Activated naive CD8-positive, alpha-beta T cell treated with anti-CD3 and anti-CD28 coated beads, Interleukin-2, amount 10 ng/mL, durations not matched to agents 7 days and 5 days (primary cell): ENCODE measurements around the gene KCNB1. TPM values are rescaled to one million over a fixed set of nuclear protein-coding genes. Genes with fewer than 3 reads are reported as not detected.

Source experiments
- ATAC-seq: fragments of 150-1000 bp; cut with Tn5 transposase; one replicate; pipeline ENCODE4 v1.10.0; 2021; ENCODE audit warnings: low read depth, moderate library complexity
- POLR2A ChIA-PET: fragments of 350-600 bp; sonication (Branson Sonifier 250); formaldehyde crosslinking; loops from one replicate; lab custom pipeline; 2021; ENCODE audit warnings: antibody characterized with exemption; lab: Charles Lee
- DNase-seq: peaks from one replicate; pipeline ENCODE4 v3.0.0; 2021
- H3K27ac Mint-ChIP-seq: one replicate; pipeline ENCODE4 v1.8.0; 2022; ENCODE audit warnings: mild to moderate bottlenecking, mixed read lengths
- H3K27me3 Mint-ChIP-seq: one replicate; pipeline ENCODE4 v1.8.0; 2022; ENCODE audit warnings: mild to moderate bottlenecking, moderate library complexity, mixed read lengths
- H3K36me3 Mint-ChIP-seq: one replicate; pipeline ENCODE4 v1.8.0; 2021; ENCODE audit warnings: mild to moderate bottlenecking, mixed read lengths
- H3K4me1 Mint-ChIP-seq: one replicate; pipeline ENCODE4 v1.8.0; 2021; ENCODE audit warnings: mixed read lengths
- H3K4me3 Mint-ChIP-seq: one replicate; pipeline ENCODE4 v1.8.0; 2022; ENCODE audit warnings: mild to moderate bottlenecking, moderate library complexity, mixed read lengths
- H3K9me3 Mint-ChIP-seq: one replicate; pipeline ENCODE4 v1.8.0; 2021; ENCODE audit warnings: mixed read lengths
- total RNA-seq, 2 experiments: library from RNA; stranded (reverse); gene quantifications; one replicate each; pipeline ENCODE4 v1.2.3, GENCODE V29; 2021

Gene KCNB1
- total RNA-seq, 2 experiments from 2014 or later, result 0.09 TPM; not detected in 1

GRCh38 chr20:49367113-49367512 lies 115.4 kb downstream of the KCNB1 start:
- no peaks in the 10 kb centered on the region for H3K4me1 Mint-ChIP-seq
- no peak for ATAC-seq
- no peak overlapping the region for H3K4me3 Mint-ChIP-seq
- no peak overlapping the region for H3K27ac Mint-ChIP-seq
- peaks cover 31% of the 10 kb centered on the region for H3K27me3 Mint-ChIP-seq
- no peaks in the 10 kb centered on the region for H3K36me3 Mint-ChIP-seq
- no peaks in the 10 kb centered on the region for H3K9me3 Mint-ChIP-seq
- DNase-seq, result no peak
- POLR2A ChIA-PET, result no interaction called here

DNA sequence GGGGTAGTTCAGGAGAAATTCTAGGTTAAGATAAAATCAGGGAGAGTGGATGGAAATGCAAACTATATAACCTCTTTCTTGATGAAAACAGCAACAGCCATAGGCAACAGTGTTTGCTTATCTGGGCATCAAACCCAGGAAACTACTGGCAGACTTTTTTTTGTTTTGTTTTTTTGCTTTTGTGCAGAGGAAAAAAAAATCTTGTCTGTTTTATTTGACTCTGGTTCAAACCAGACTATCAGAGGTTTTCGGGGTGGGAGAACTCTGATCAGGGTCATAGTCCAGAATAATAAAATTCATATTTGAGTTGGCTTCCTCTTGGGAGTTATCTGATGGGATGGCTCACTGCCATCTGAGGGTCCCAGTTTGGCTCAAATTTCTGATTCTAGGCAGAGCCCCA lies 115.8 kb downstream of the KCNB1 start:
- Mint-ChIP-seq H3K9me3 (no peaks in the 10 kb centered on the region), H3K4me1 (no peaks in the 10 kb centered on the region), H3K27ac (no peak overlapping the region), H3K27me3 (peaks cover 34% of the 10 kb centered on the region), H3K36me3 (no peaks in the 10 kb centered on the region), H3K4me3 (no peak overlapping the region)
- POLR2A ChIA-PET, result no interaction called here
- no peak for ATAC-seq
- no peak for DNase-seq

DNA sequence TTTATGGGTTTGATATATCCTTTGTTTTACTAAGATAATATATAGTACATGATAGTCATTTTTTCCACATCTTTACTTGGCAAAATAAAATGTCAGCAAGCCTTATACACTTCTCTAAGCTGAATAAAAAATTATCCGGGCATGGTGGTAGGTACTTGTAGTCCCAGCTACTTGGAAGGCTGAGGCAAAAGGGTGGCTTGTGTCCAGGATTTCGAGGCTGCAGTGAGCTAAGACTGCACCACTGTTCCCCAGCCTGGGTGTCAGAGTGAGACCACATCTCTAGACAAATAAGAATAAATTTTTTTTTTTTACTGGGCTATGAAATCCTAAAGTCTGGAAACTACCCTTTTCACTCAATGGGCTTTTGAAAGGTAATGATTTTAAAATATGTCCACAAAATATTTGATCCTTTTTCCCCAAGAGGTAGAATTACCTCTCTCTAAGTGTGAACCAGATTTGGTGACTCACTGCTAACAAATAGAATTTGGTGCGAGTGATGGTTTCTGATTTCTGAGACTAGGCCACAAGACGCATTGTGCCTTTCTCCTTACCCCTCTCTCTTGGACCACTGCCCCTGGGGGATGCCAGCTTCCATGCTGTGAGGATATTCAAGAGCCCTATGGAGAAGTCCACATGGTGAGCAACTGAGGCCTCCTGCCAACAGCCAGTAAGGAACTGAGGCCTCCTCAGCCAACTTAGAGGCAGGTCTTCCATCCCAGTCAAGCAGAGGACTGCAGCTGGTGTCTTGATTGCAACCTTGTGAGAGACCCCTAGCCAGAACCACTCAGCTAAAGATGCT lies 120.4 kb downstream of the KCNB1 start:
- Mint-ChIP-seq H3K4me3 (no peak overlapping the region), H3K4me1 (no peaks in the 10 kb centered on the region), H3K27ac (no peak overlapping the region), H3K27me3 (peaks cover 19% of the 10 kb centered on the region), H3K9me3 (no peaks in the 10 kb centered on the region), H3K36me3 (no peaks in the 10 kb centered on the region)
- POLR2A ChIA-PET, result interaction anchor here (0.6 kb wide), 2 partner anchors 61 to 265 kb away, joined by 3 to 6 read pairs; no protein-coding TSS in a partner anchor
- DNase-seq (no peak), ATAC-seq (no peak)

GRCh38 chr20:49360242-49360968 lies 122.1 kb downstream of the KCNB1 start:
- DNase-seq, result no peak
- Mint-ChIP-seq H3K4me3 (no peak overlapping the region), H3K36me3 (no peaks in the 10 kb centered on the region), H3K9me3 (no peaks in the 10 kb centered on the region), H3K27me3 (peaks cover 15% of the 10 kb centered on the region), H3K4me1 (no peaks in the 10 kb centered on the region), H3K27ac (no peak overlapping the region)
- ATAC-seq, result no peak
- POLR2A ChIA-PET, result interaction anchor here (0.6 kb wide), 1 partner anchor 95 kb away, joined by 3 read pairs; no protein-coding TSS in a partner anchor

DNA sequence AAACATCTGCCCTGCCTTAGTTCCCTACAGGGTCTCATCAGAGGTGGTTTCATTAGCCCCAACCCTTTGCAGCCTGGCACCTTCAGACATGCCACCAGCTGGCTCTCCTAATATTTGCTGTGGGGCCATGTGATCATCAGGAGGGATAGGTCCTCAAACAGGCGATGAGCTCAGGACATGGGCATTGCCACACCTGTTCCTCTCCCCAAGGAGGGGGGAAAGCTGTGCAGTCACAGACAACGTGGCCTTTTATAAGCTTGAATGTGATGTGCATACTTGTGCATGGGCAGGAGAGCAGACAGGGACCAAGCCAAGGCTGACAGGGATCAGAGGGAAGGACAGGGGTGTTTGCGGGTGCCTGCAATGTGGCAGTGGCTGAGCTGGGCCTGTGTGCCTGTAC lies 125.8 kb downstream of the KCNB1 start:
- POLR2A ChIA-PET, result interaction anchor here (0.6 kb wide), 1 partner anchor 135 kb away, joined by 3 read pairs; no protein-coding TSS in a partner anchor
- Mint-ChIP-seq H3K9me3 (no peaks in the 10 kb centered on the region), H3K27me3 (peaks cover 25% of the 10 kb centered on the region), H3K36me3 (no peaks in the 10 kb centered on the region), H3K4me1 (no peaks in the 10 kb centered on the region), H3K27ac (no peak overlapping the region), H3K4me3 (no peak overlapping the region)
- DNase-seq (no peak), ATAC-seq (no peak)

- POLR2A ChIA-PET, result no interaction called here
- ATAC-seq, result no peak
- Mint-ChIP-seq H3K27me3 (peaks cover 13% of the 10 kb centered on the region), H3K36me3 (no peaks in the 10 kb centered on the region), H3K9me3 (no peaks in the 10 kb centered on the region), H3K4me3 (no peak overlapping the region), H3K27ac (no peak overlapping the region), H3K4me1 (no peaks in the 10 kb centered on the region)
- no peak for DNase-seq
Measured at GRCh38 chr20:49354673-49355072, 127.8 kb downstream of the KCNB1 start.

DNA sequence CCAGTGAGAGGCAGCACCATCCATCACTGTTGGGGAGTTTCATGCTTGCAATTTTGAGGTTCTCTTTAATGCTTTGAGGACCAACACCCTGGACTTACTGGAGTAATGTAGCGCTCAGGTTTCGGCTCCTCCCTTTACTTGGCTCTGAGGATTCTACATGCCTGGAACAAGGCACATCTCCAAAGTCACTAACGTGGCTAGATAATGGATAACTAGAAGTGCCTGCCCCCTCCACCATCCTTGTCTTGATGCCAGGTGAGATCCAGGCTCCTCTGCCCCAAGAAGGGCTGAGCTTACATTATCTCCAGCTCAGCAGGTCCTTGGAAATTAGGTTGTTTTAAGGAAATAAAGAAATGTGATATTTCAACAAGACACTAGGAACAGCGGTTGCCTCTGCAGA lies 129.1 kb downstream of the KCNB1 start:
- H3K36me3 Mint-ChIP-seq, result no peaks in the 10 kb centered on the region
- no peak for ATAC-seq
- H3K4me3 Mint-ChIP-seq, result no peak overlapping the region
- POLR2A ChIA-PET, result no interaction called here
- peaks cover 13% of the 10 kb centered on the region for H3K27me3 Mint-ChIP-seq
- no peak overlapping the region for H3K27ac Mint-ChIP-seq
- H3K9me3 Mint-ChIP-seq, result no peaks in the 10 kb centered on the region
- H3K4me1 Mint-ChIP-seq, result no peaks in the 10 kb centered on the region
- DNase-seq, result no peak

DNA sequence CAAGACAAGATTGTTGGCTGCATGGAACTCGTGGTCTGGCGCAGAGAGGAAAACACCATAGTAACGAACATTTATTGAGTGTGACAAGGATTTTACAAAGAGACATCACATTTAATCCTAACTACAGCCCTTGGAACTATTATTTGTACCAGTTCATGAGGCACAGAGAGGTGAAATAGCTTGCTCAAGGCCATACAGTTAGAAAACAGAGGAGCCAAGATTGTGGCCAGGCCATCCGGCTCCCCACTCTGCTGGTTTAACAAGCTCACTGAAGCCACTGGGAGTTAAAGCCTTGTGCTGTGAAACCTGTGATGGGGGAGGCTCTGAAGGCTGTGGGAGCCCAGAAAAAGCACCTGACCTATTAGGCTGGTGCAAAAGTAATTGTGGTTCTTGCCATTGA lies 129.7 kb downstream of the KCNB1 start:
- Mint-ChIP-seq H3K36me3 (no peaks in the 10 kb centered on the region), H3K27me3 (peaks cover 13% of the 10 kb centered on the region), H3K27ac (no peak overlapping the region), H3K4me3 (no peak overlapping the region), H3K9me3 (no peaks in the 10 kb centered on the region), H3K4me1 (peaks cover under 1% of the 10 kb centered on the region)
- DNase-seq, result no peak
- POLR2A ChIA-PET, result no interaction called here
- no peak for ATAC-seq

DNA sequence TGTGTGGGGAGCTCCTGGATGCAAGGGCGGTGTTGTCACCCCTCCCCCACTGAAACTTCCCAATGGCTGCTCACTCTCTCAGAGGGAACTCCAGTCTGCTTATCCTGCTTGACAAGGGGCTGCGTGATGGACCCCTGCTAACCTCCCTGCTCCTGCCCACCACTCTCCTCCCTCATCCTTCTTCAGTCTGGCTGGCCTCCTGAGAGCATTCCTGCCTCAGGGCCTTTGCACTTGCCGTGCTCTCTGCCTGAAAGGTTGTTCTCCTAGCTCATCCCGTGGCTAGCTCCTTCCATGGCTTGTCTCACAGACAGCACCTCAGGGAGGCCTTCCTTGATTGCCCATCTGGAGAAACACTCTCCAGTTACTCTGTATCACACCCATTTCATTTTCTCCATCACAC lies 130.7 kb downstream of the KCNB1 start:
- H3K9me3 Mint-ChIP-seq, result no peaks in the 10 kb centered on the region

DNA sequence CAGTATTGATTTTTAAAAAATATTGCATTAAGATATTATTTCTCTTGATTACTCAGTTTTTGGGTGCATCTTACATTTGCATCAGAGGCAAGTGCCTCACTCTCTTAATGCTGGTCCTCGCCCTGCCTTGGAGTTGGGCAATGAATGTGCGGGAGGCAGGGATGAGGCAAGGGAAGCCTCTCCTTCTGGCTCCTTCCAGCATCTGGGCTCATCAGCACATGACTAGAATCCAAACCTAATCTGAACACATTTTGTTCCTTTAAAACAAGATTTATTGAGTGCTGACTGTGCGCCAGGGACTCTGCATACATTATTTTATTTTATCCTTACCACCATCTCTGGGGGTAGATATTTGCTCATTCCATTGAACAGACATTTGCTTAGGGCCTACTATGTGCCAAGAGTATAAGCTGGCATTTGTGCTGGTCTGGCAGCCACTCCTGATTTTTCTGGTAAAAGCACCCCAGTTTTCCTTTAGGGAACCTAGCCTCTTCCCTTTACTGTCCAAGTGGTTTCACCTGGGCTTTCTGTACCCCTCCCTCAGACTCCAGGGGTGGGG lies 132.7 kb downstream of the KCNB1 start:
- POLR2A ChIA-PET, result no interaction called here

More for the DNA sequence above, 130.7 kb downstream of the KCNB1 start:
- H3K4me1 Mint-ChIP-seq, result peaks cover 2% of the 10 kb centered on the region
- H3K4me3 Mint-ChIP-seq, result no peak overlapping the region
- H3K27me3 Mint-ChIP-seq, result peaks cover 13% of the 10 kb centered on the region
- H3K27ac Mint-ChIP-seq, result no peak overlapping the region
- H3K36me3 Mint-ChIP-seq, result no peaks in the 10 kb centered on the region
- no peak for ATAC-seq
- DNase-seq, result no peak
- POLR2A ChIA-PET, result no interaction called here

GRCh38 chr20:49349078-49349477 lies 133.4 kb downstream of the KCNB1 start:
- ATAC-seq, result no peak
- no peak for DNase-seq
- POLR2A ChIA-PET, result no interaction called here
- Mint-ChIP-seq H3K4me1 (peaks cover 2% of the 10 kb centered on the region), H3K36me3 (no peaks in the 10 kb centered on the region), H3K9me3 (no peaks in the 10 kb centered on the region), H3K27me3 (peaks cover 17% of the 10 kb centered on the region), H3K4me3 (no peak overlapping the region), H3K27ac (no peak overlapping the region)

More for the DNA sequence above, 132.7 kb downstream of the KCNB1 start:
- Mint-ChIP-seq H3K36me3 (no peaks in the 10 kb centered on the region), H3K27ac (no peak overlapping the region), H3K4me3 (no peak overlapping the region), H3K4me1 (peaks cover 2% of the 10 kb centered on the region), H3K27me3 (peaks cover 17% of the 10 kb centered on the region), H3K9me3 (no peaks in the 10 kb centered on the region)
- no peak for ATAC-seq
- DNase-seq, result no peak

DNA sequence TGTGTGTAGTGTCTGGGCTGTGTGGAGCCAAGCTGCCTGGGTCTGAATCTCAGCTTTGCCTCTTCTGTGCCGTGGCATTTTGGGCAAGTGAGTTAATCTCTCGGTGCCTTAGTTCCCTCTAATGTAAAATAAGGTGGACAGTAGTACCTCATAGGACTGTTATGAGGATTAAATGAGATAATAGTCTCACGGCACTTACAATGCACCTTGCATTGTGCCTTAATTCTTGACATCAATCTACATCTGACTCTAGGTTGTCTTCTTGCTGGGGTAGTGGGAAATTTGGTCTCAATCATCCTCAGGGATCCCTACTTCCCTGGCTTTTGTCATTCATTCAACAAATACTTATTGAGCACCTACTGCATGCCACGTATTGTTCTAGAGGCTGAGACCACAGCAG lies 133.9 kb downstream of the KCNB1 start:
- Mint-ChIP-seq H3K4me3 (no peak overlapping the region), H3K27me3 (peaks cover 20% of the 10 kb centered on the region), H3K36me3 (no peaks in the 10 kb centered on the region), H3K4me1 (peaks cover 2% of the 10 kb centered on the region), H3K9me3 (no peaks in the 10 kb centered on the region), H3K27ac (no peak overlapping the region)
- POLR2A ChIA-PET, result no interaction called here
- DNase-seq, result no peak
- ATAC-seq, result no peak

DNA sequence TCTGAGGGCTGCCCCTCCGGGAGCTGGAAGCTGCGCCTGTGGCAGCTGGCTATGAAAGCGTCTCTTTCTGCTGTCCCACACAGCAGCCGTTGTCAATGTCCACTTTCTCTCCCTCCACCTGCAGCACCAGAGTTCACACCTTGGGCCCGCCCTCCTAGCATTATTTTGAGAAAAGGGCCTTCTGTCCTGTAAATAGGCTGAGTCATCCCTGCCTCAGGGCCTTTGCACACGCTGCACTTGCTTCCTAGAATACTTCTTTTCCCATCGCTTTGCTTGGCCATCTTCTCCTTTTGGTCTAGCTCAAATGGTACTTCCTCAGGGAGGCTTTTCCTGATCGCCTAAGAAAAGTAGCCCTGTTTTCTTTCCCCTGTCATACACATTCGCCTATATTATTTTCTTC lies 135.3 kb downstream of the KCNB1 start:
- Mint-ChIP-seq H3K9me3 (no peaks in the 10 kb centered on the region), H3K4me1 (peaks cover 2% of the 10 kb centered on the region), H3K27me3 (peaks cover 22% of the 10 kb centered on the region), H3K4me3 (no peak overlapping the region), H3K27ac (no peak overlapping the region), H3K36me3 (no peaks in the 10 kb centered on the region)
- DNase-seq, result no peak
- POLR2A ChIA-PET, result interaction anchor here (0.7 kb wide), 1 partner anchor 137 kb away, joined by 13 read pairs; no protein-coding TSS in a partner anchor
- no peak for ATAC-seq
